ENCODE measurements around the gene SLC22A16. TPM values are rescaled to one million over a fixed set of nuclear protein-coding genes. Genes with fewer than 3 reads are reported as not detected.
"Not testable (repeated sequence)": the region's sequence is repeated elsewhere in the genome, so short reads cannot be mapped to it uniquely, and the experiment has no call there.

Gene SLC22A16
- total RNA-seq, 2 experiments from 2014 or later: not detected

- no peak overlapping the region for H3K4me3 ChIP-seq (ENCODE audit: low read length)
- no peak for ATAC-seq (ENCODE audit: poor library complexity)
- ChIA-PET POLR2A (no interaction called here), CTCF (no interaction called here)
- Mint-ChIP-seq H3K27ac (no peak overlapping the region), H3K4me3 (no peak overlapping the region), H3K9me3 (no peaks in the 10 kb centered on the region), H3K4me1 (ENCODE audit: low read depth) (no peaks in the 10 kb centered on the region), H3K27me3 (peaks cover 15% of the 10 kb centered on the region), H3K36me3 (ENCODE audit: low read depth) (no peaks in the 10 kb centered on the region)
- H3K9me3 ChIP-seq (ENCODE audit: control insufficient read depth in 1 of 2, insufficient read depth in 1 of 2, low read length in 2 of 2): no peaks in the 10 kb centered on the region
- intact Hi-C loops (cut with DNase I, micrococcal nuclease): no loop called here
- no peaks in the 10 kb centered on the region for H3K4me1 ChIP-seq (ENCODE audit: insufficient read depth, low read length)
- no peaks in the 10 kb centered on the region for H3K36me3 ChIP-seq (ENCODE audit: insufficient read depth, low read length)
- peaks cover 0 to 12% of the 10 kb centered on the region in 2 experiments for H3K27me3 ChIP-seq (ENCODE audit: control insufficient read depth in 1 of 2, insufficient read depth in 2 of 2, low read length in 2 of 2)
- no peak overlapping the region for H3K27ac ChIP-seq (ENCODE audit: low read depth in 1 of 2, low read length in 2 of 2)
- TF ChIP-seq CTCF (IDR thresholded peaks at IDR 0.05): no peak
- DNase-seq: peak in 1 of 14 experiments; percentile 25
These were observed 33.3 kb upstream of the SLC22A16 start for GRCh38 chr6:110509617-110510241.

- H3K9me3 Mint-ChIP-seq; POLR2A ChIA-PET; intact Hi-C loops (cut with DNase I, micrococcal nuclease); CTCF ChIA-PET; H3K9me3 ChIP-seq (ENCODE audit: control insufficient read depth in 1 of 2, insufficient read depth in 1 of 2, low read length in 2 of 2); H3K27me3 ChIP-seq (ENCODE audit: control insufficient read depth in 1 of 2, insufficient read depth in 2 of 2, low read length in 2 of 2); H3K4me3 ChIP-seq (ENCODE audit: low read length); H3K4me1 ChIP-seq (ENCODE audit: insufficient read depth, low read length); H3K36me3 ChIP-seq (ENCODE audit: insufficient read depth, low read length); ATAC-seq (ENCODE audit: poor library complexity); H3K4me3 Mint-ChIP-seq; H3K36me3 Mint-ChIP-seq (ENCODE audit: low read depth); DNase-seq; H3K27ac ChIP-seq (ENCODE audit: low read depth in 1 of 2, low read length in 2 of 2); H3K27ac Mint-ChIP-seq; H3K4me1 Mint-ChIP-seq (ENCODE audit: low read depth): not testable (repeated sequence)
- peaks cover 12% of the 10 kb centered on the region for H3K27me3 Mint-ChIP-seq
These were observed 28.5 kb upstream of the SLC22A16 start for GRCh38 chr6:110504891-110505290.

GRCh38 chr6:110495949-110496348 lies 19.5 kb upstream of the SLC22A16 start:
- ATAC-seq (ENCODE audit: poor library complexity): no peak
- Histone ChIP-seq H3K4me1 (ENCODE audit: insufficient read depth, low read length) (no peaks in the 10 kb centered on the region), H3K27me3 (ENCODE audit: control insufficient read depth in 1 of 2, insufficient read depth in 2 of 2, low read length in 2 of 2) (peaks cover 0 to 4% of the 10 kb centered on the region in 2 experiments), H3K36me3 (ENCODE audit: insufficient read depth, low read length) (no peaks in the 10 kb centered on the region), H3K9me3 (ENCODE audit: control insufficient read depth in 1 of 2, insufficient read depth in 1 of 2, low read length in 2 of 2) (no peaks in the 10 kb centered on the region), H3K4me3 (ENCODE audit: low read length) (no peak overlapping the region), H3K27ac (ENCODE audit: low read depth in 1 of 2, low read length in 2 of 2) (no peak overlapping the region)
- Mint-ChIP-seq H3K27me3 (peaks cover 35% of the 10 kb centered on the region), H3K36me3 (ENCODE audit: low read depth) (no peaks in the 10 kb centered on the region), H3K27ac (no peak overlapping the region), H3K4me1 (ENCODE audit: low read depth) (no peaks in the 10 kb centered on the region), H3K4me3 (no peak overlapping the region), H3K9me3 (no peaks in the 10 kb centered on the region)
- no peak for TF ChIP-seq CTCF (IDR thresholded peaks at IDR 0.05)
- intact Hi-C loops (cut with DNase I, micrococcal nuclease): no loop called here
- ChIA-PET CTCF (no interaction called here), POLR2A (no interaction called here)
- no peak for DNase-seq

GRCh38 chr6:110493253-110493800 lies 16.9 kb upstream of the SLC22A16 start:
- no peak for TF ChIP-seq CTCF (IDR thresholded peaks at IDR 0.05)
- Mint-ChIP-seq H3K36me3 (ENCODE audit: low read depth) (no peaks in the 10 kb centered on the region), H3K4me1 (ENCODE audit: low read depth) (no peaks in the 10 kb centered on the region), H3K27ac (no peak overlapping the region), H3K27me3 (peaks cover 33% of the 10 kb centered on the region), H3K4me3 (no peak overlapping the region), H3K9me3 (no peaks in the 10 kb centered on the region)
- ChIA-PET CTCF (no interaction called here), POLR2A (no interaction called here)
- Histone ChIP-seq H3K4me3 (ENCODE audit: low read length) (no peak overlapping the region), H3K4me1 (ENCODE audit: insufficient read depth, low read length) (no peaks in the 10 kb centered on the region), H3K9me3 (ENCODE audit: control insufficient read depth in 1 of 2, insufficient read depth in 1 of 2, low read length in 2 of 2) (no peaks in the 10 kb centered on the region), H3K27me3 (ENCODE audit: control insufficient read depth in 1 of 2, insufficient read depth in 2 of 2, low read length in 2 of 2) (peaks cover 0 to 4% of the 10 kb centered on the region in 2 experiments), H3K36me3 (ENCODE audit: insufficient read depth, low read length) (no peaks in the 10 kb centered on the region), H3K27ac (ENCODE audit: low read depth in 1 of 2, low read length in 2 of 2) (no peak overlapping the region)
- no peak for DNase-seq
- no peak for ATAC-seq (ENCODE audit: poor library complexity)
- intact Hi-C loops (cut with DNase I, micrococcal nuclease): no loop called here
